ENCODE results near the gene MOXD1. TPM values are rescaled to one million over a fixed set of nuclear protein-coding genes. Genes with fewer than 3 reads are reported as not detected.

MOXD1 gene
- polyA plus RNA-seq, 1 donor (not counting 4 experiments of a cell fraction or from before 2014, with no cell fraction given) = 2.7 TPM

GRCh38 chr6:132280436-132280835, 120.8 kb downstream of the MOXD1 start:
- Histone ChIP-seq H3K36me3 (ENCODE audit: control insufficient read depth in 2 of 2, extremely low read depth in 1 of 2, insufficient read depth in 2 of 2, low read length in 2 of 2) (no peaks in the 10 kb centered on the region), H2AFZ (ENCODE audit: control insufficient read depth, low read length) (no peak overlapping the region), H3K27ac (ENCODE audit: control insufficient read depth, insufficient read depth, low read length) (no peak overlapping the region), H3K9me1 (ENCODE audit: control insufficient read depth, extremely low read depth, insufficient read depth, low read length) (no peaks in the 10 kb centered on the region), H3K9me3 (ENCODE audit: control insufficient read depth, low read depth, low read length) (no peaks in the 10 kb centered on the region), H3K4me3 (ENCODE audit: control insufficient read depth in 2 of 3, extremely low read depth in 1 of 3, insufficient read depth in 2 of 3, low read depth in 1 of 3, low read length in 3 of 3) (no peak overlapping the region), H3K4me2 (ENCODE audit: control insufficient read depth, extremely low read depth, insufficient read depth, low read depth, low read length) (no peak overlapping the region), H3K4me1 (ENCODE audit: control insufficient read depth, extremely low read depth, insufficient read depth, low read length) (no peaks in the 10 kb centered on the region), H4K20me1 (ENCODE audit: control insufficient read depth, extremely low read depth, insufficient read depth, low read length) (no peaks in the 10 kb centered on the region), H3K9ac (ENCODE audit: control insufficient read depth, extremely low read depth, insufficient read depth, low read length) (no peak overlapping the region), H3K27me3 (ENCODE audit: control insufficient read depth, extremely low read depth, insufficient read depth, low read length) (no peaks in the 10 kb centered on the region), H3K79me2 (ENCODE audit: control insufficient read depth, insufficient read depth, low read length) (no peaks in the 10 kb centered on the region)
- DNase-seq (ENCODE audit: low read depth, low spot score) (no peak), FAIRE-seq (no peak)
- no peak for TF ChIP-seq CTCF (optimal IDR thresholded peaks at IDR 0.05 in 1 of 3, IDR thresholded peaks at IDR 0.05 in 1 of 3, conservative IDR thresholded peaks at IDR 0.05 in 1 of 3; ENCODE audit: extremely low read depth in 1 of 3, insufficient read depth in 2 of 3, low read length in 3 of 3)
- TF ChIP-seq EZH2 (IDR thresholded peaks at IDR 0.05; ENCODE audit: low read length) = no peak
- dilution Hi-C loops (cut with MboI; ENCODE audit: extremely low pct_ligation_motif_present, low sequenced_read_pairs) = no loop called here

- H3K9me3 ChIP-seq (ENCODE audit: control insufficient read depth, low read depth, low read length) = no peaks in the 10 kb centered on the region
- peak overlapping the region; percentile 31 to 68 (median 67) for H3K4me3 ChIP-seq (ENCODE audit: control insufficient read depth in 2 of 3, extremely low read depth in 1 of 3, insufficient read depth in 2 of 3, low read depth in 1 of 3, low read length in 3 of 3)
- no peaks in the 10 kb centered on the region for H3K36me3 ChIP-seq (ENCODE audit: control insufficient read depth in 2 of 2, extremely low read depth in 1 of 2, insufficient read depth in 2 of 2, low read length in 2 of 2)
- H3K4me1 ChIP-seq (ENCODE audit: control insufficient read depth, extremely low read depth, insufficient read depth, low read length) = no peaks in the 10 kb centered on the region
- TF ChIP-seq CTCF (optimal IDR thresholded peaks at IDR 0.05 in 1 of 3, IDR thresholded peaks at IDR 0.05 in 1 of 3, conservative IDR thresholded peaks at IDR 0.05 in 1 of 3; ENCODE audit: extremely low read depth in 1 of 3, insufficient read depth in 2 of 3, low read length in 3 of 3) = peak; percentile 67 to 83 (median 74)
- TF ChIP-seq EZH2 (IDR thresholded peaks at IDR 0.05; ENCODE audit: low read length) = no peak
- no peaks in the 10 kb centered on the region for H3K27me3 ChIP-seq (ENCODE audit: control insufficient read depth, extremely low read depth, insufficient read depth, low read length)
- no peak overlapping the region for H3K9ac ChIP-seq (ENCODE audit: control insufficient read depth, extremely low read depth, insufficient read depth, low read length)
- dilution Hi-C loops (cut with MboI; ENCODE audit: extremely low pct_ligation_motif_present, low sequenced_read_pairs) = no loop called here
- H4K20me1 ChIP-seq (ENCODE audit: control insufficient read depth, extremely low read depth, insufficient read depth, low read length) = no peaks in the 10 kb centered on the region
- no peaks in the 10 kb centered on the region for H3K9me1 ChIP-seq (ENCODE audit: control insufficient read depth, extremely low read depth, insufficient read depth, low read length)
- peak; percentile 94 for FAIRE-seq
- peak overlapping the region; percentile 98 for H2AFZ ChIP-seq (ENCODE audit: control insufficient read depth, low read length)
- DNase-seq (ENCODE audit: low read depth, low spot score) = peak; percentile 28
- no peak overlapping the region for H3K27ac ChIP-seq (ENCODE audit: control insufficient read depth, insufficient read depth, low read length)
- peak overlapping the region; percentile 93 for H3K4me2 ChIP-seq (ENCODE audit: control insufficient read depth, extremely low read depth, insufficient read depth, low read depth, low read length)
- H3K79me2 ChIP-seq (ENCODE audit: control insufficient read depth, insufficient read depth, low read length) = no peaks in the 10 kb centered on the region
Observed at GRCh38 chr6:132279592-132280139, 121.6 kb downstream of the MOXD1 start.

Measured in keratinocyte (primary cell).